ENCODE data around the gene PRKACB. TPM values are rescaled to one million over a fixed set of nuclear protein-coding genes. Genes with fewer than 3 reads are reported as not detected.

Gene PRKACB
- total RNA-seq, 2 experiments from 2014 or later = 16.6 to 38.5 TPM

DNA sequence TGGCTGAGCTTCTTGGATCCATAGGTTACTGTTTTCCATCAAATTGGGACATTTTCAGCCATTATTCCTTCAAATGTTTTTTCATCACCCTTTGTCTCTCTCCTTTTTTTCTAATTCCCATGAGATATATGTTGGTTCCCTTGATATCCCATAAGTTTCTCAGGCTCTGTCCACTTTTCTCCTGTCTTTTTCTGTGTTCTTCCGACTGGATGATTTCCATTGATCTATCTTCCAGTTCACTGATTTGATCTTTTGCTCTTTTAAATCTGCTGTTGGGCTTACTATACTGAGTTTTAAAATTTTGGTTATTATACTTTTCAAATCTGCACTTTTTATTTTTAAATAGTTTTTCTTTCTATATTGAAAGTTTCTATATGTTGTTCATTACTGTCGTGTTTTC, 18.2 kb downstream of the PRKACB start:
- POLR2A ChIA-PET = interaction anchor here (0.8 to 2.3 kb wide), 3 partner anchors 18 to 632 kb away, joined by 3 to 10 read pairs (median 3); partner anchors contain the start of gene PRKACB
- Histone ChIP-seq H3K4me3 (ENCODE audit: low read depth, low read length, poor library complexity, severe bottlenecking) (no peak overlapping the region), H3K4me1 (ENCODE audit: insufficient read depth, low read length, poor library complexity, severe bottlenecking) (peaks cover 21% of the 10 kb centered on the region), H3K9me3 (ENCODE audit: low read length) (no peaks in the 10 kb centered on the region), H3K79me2 (ENCODE audit: insufficient read depth, low read depth, low read length) (peaks cover 76% of the 10 kb centered on the region), H3K4me2 (ENCODE audit: low read length) (no peak overlapping the region), H3K27ac (ENCODE audit: low read depth, low read length, poor library complexity, severe bottlenecking) (no peak overlapping the region), H3K9me2 (ENCODE audit: insufficient read depth, low read length) (no peaks in the 10 kb centered on the region), H2AFZ (ENCODE audit: low read length) (no peak overlapping the region), H4K20me1 (ENCODE audit: insufficient read depth, low read length) (no peaks in the 10 kb centered on the region), H3K36me3 (ENCODE audit: insufficient read depth, low read length) (peaks cover 11% of the 10 kb centered on the region; the same call in 1 of the 2 replicates)
- TF ChIP-seq EZH2phosphoT487 (IDR thresholded peaks at IDR 0.05; ENCODE audit: borderline replicate concordance, low read depth, low read length) (no peak), CTCF (conservative IDR thresholded peaks at IDR 0.05; ENCODE audit: low read length) (no peak)
- intact Hi-C loops (cut with micrococcal nuclease; ENCODE audit: unreplicated experiment) = no loop called here
- no peak for DNase-seq (ENCODE audit: low spot score)
- CTCF ChIA-PET (ENCODE audit: unreplicated experiment) = no interaction called here
- no TSS peak for BruUV-seq (replicated peaks)

DNA sequence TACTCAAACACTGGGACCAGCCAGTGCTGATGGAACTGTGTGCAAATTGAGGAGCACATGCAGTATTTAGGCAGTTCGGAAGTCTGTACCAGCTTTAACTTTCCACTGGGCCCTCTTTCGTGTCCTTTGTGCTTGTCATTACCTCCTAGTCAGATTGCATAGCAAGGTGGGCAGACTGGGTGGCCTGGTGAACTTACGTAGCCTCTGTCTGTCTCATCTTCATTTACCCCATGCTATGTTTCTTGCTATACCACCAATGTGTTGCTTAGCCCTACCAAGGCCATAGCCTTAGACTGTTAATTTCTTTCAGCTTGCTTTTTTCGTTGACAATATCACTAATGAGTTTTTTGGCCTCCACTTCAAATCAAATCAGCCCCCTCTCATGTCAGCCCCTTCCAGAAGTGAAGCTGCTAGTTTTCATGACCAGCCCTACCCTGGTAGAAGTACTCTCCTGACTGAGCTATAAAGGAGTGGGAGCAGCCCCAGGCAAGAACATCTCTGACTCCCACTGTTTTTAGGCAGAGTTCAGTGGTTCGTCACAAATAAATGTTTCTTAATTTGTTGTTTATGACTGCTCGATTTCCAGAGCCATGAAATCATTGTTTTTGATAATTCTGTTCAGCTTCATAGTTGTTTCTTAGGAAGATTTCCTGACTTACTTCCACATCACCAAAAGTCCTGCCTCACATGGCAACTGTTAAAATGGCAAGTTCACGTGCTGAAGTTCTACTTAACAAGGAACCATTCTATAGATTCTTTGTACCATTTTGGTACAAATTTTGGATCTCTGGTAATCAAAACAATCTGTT, 19.3 kb downstream of the PRKACB start:
- DNase-seq (ENCODE audit: low spot score) = no peak
- Histone ChIP-seq H3K4me1 (ENCODE audit: insufficient read depth, low read length, poor library complexity, severe bottlenecking) (peaks cover 20% of the 10 kb centered on the region), H3K27ac (ENCODE audit: low read depth, low read length, poor library complexity, severe bottlenecking) (no peak overlapping the region), H4K20me1 (ENCODE audit: insufficient read depth, low read length) (no peaks in the 10 kb centered on the region), H3K9me2 (ENCODE audit: insufficient read depth, low read length) (no peaks in the 10 kb centered on the region), H3K9me3 (ENCODE audit: low read length) (no peaks in the 10 kb centered on the region), H3K4me3 (ENCODE audit: low read depth, low read length, poor library complexity, severe bottlenecking) (no peak overlapping the region), H3K36me3 (ENCODE audit: insufficient read depth, low read length) (peaks cover 5% of the 10 kb centered on the region; the same call in 1 of the 2 replicates), H3K79me2 (ENCODE audit: insufficient read depth, low read depth, low read length) (peaks cover 67% of the 10 kb centered on the region), H3K4me2 (ENCODE audit: low read length) (no peak overlapping the region), H2AFZ (ENCODE audit: low read length) (no peak overlapping the region)
- ChIA-PET POLR2A (interaction anchor here (0.7 to 2.7 kb wide), 8 partner anchors 9 to 270 kb away, joined by 3 to 9 read pairs (median 3); no protein-coding TSS in a partner anchor), CTCF (ENCODE audit: unreplicated experiment) (no interaction called here)
- intact Hi-C loops (cut with micrococcal nuclease; ENCODE audit: unreplicated experiment) = no loop called here
- no peak for TF ChIP-seq EZH2phosphoT487 (IDR thresholded peaks at IDR 0.05; ENCODE audit: borderline replicate concordance, low read depth, low read length)
- TF ChIP-seq CTCF (conservative IDR thresholded peaks at IDR 0.05; ENCODE audit: low read length) = no peak
- BruUV-seq (replicated peaks) = no TSS peak

GRCh38 chr1:84164161-84164560, 20.1 kb downstream of the PRKACB start:
- POLR2A ChIA-PET = interaction anchor here (0.7 to 2.7 kb wide), 7 partner anchors 16 to 409 kb away, joined by 3 to 11 read pairs (median 4); partner anchors contain the start of genes CTBS and PRKACB
- H3K4me1 ChIP-seq (ENCODE audit: insufficient read depth, low read length, poor library complexity, severe bottlenecking) = peaks cover 20% of the 10 kb centered on the region
- H3K27ac ChIP-seq (ENCODE audit: low read depth, low read length, poor library complexity, severe bottlenecking) = no peak overlapping the region
- H2AFZ ChIP-seq (ENCODE audit: low read length) = no peak overlapping the region
- H3K9me2 ChIP-seq (ENCODE audit: insufficient read depth, low read length) = no peaks in the 10 kb centered on the region
- peaks cover 5% of the 10 kb centered on the region; the same call in 1 of the 2 replicates for H3K36me3 ChIP-seq (ENCODE audit: insufficient read depth, low read length)
- TF ChIP-seq EZH2phosphoT487 (IDR thresholded peaks at IDR 0.05; ENCODE audit: borderline replicate concordance, low read depth, low read length) (no peak), CTCF (conservative IDR thresholded peaks at IDR 0.05; ENCODE audit: low read length) (no peak)
- no TSS peak for BruUV-seq (replicated peaks)
- H3K4me3 ChIP-seq (ENCODE audit: low read depth, low read length, poor library complexity, severe bottlenecking) = no peak overlapping the region
- intact Hi-C loops (cut with micrococcal nuclease; ENCODE audit: unreplicated experiment) = no loop called here
- no peak for DNase-seq (ENCODE audit: low spot score)
- no peaks in the 10 kb centered on the region for H4K20me1 ChIP-seq (ENCODE audit: insufficient read depth, low read length)
- H3K4me2 ChIP-seq (ENCODE audit: low read length) = no peak overlapping the region
- H3K9me3 ChIP-seq (ENCODE audit: low read length) = no peaks in the 10 kb centered on the region
- CTCF ChIA-PET (ENCODE audit: unreplicated experiment) = no interaction called here
- peaks cover 63% of the 10 kb centered on the region for H3K79me2 ChIP-seq (ENCODE audit: insufficient read depth, low read depth, low read length)
